ENCODE measurements around the gene ADD1.

Gene ADD1

GRCh38 chr4:2822461-2823300, 21.0 kb upstream of the ADD1 start:
- DNase-seq = no peak

- no peak for DNase-seq
These were observed 20.4 kb upstream of the ADD1 start for GRCh38 chr4:2823301-2823670.

GRCh38 chr4:2823671-2824328, 19.8 kb upstream of the ADD1 start:
- no peak for DNase-seq

DNA sequence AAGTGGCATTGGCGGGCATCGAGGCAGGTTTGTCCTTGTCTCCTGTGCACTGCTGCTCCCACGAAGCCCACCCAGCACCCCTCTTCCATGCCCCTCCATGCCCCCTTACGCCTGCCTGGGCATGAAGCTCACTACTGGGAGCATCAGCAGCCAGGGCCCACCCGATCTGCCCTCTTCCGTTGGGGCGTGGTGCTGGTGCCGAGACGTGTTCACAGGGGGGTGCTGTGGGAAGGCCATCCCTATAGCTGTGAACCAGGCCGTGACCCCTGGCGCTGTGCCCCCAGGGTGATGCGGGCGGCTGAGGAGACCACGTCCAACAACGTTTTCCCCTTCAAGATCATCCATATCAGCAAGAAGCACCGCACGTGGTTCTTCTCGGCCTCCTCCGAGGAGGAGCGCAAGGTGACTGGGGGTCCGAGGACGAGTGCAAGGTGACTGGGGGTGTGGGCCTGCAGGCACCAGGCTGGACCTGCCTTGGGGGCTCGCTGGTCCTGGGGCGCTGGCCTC, 19.3 kb upstream of the ADD1 start:
- DNase-seq = no peak

DNA sequence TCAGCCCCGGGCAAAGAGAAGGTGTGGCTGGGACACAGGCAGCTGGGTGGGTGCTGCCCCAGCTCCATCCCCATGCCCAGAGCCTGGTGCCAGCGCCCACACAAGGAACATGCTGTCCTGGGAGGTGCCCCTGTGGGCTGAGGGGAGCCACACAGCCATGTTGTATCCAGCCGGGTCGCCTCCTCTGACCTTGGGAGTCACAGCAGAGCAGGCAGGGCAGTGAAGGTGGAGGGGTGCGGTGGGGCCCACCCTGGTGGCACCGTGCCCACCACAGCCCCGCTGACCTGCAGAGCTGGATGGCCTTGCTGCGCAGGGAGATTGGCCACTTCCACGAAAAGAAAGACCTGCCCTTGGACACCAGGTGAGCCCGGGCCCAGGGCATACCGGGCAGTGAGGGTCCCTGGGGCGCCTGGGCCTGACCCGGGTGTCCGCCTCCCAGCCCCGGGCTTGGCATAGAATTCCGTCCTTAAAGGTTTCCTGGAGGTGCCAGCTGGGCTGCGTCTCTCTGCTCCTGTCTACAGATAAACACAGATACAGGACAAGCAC, 18.7 kb upstream of the ADD1 start:
- no peak for DNase-seq

DNA sequence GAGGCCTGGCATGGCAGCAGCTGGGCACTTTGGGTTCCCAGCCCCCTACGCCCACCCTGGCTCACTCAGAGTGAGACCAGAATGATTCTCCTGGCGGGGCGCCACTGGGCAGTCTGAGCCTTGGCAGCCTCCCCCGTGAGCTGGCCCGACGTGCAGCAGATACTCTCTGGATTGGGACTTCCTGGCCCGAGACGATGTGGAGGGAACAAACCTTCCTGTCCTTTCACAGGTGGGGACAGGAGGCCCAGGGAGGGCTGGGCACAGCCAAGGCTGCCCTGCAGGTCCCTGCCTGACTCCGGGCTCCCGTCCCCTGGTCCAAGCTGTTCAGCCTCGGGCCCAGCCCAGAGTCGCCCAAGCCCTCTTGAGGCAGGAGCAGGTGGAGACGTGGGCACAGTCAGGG, 17.9 kb upstream of the ADD1 start:
- DNase-seq = no peak

GRCh38 chr4:2827071-2827873, 16.4 kb upstream of the ADD1 start:
- DNase-seq = no peak

DNA sequence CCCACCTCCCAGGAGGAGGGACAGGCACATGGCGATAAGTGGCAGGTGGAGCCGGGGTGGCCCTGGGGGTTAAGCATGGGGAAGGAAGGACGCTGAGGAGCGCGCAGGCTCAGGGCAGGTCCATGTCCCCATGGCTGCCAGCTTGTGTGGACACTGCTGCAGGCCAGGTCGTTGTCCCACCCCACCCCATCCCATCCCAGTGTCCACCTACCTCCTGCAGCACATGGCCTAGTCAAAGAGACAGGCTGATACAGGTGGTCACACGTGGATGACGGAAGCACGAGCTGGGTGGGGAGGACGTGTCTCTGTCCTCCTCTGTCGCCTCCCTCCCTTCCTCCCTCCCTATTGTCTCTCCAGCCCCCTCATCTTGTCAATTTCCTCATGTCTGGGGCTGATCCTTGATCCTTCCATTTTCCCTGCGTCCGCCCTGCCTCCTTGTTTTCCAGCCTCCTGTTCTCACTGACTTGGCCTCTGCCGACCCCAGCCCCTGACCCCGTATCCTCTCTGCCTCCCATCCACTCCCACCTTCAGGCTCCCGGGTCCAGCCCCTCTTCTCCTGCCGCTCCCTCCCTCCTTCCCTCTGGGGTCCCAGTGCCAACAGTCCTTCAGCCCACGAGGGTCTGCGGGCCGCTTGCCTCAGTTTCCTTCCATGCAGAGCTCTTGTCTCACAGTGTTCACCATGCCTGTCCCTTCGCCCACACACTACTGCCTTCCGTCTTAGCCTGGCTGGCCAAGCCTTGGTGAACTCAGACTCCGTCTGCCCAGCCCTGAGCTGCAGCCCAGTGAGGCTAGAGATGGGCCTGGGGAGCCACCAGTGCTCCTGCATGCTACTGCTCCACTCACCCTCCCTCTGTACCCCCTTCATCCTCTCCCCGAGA, 15.5 kb upstream of the ADD1 start:
- no peak for DNase-seq

- DNase-seq = no peak
These were observed 14.9 kb upstream of the ADD1 start for GRCh38 chr4:2828758-2829181.

- no peak for DNase-seq
These were observed 14.2 kb upstream of the ADD1 start for GRCh38 chr4:2829321-2829932.

GRCh38 chr4:2829933-2830451, 13.7 kb upstream of the ADD1 start:
- DNase-seq = no peak

DNA sequence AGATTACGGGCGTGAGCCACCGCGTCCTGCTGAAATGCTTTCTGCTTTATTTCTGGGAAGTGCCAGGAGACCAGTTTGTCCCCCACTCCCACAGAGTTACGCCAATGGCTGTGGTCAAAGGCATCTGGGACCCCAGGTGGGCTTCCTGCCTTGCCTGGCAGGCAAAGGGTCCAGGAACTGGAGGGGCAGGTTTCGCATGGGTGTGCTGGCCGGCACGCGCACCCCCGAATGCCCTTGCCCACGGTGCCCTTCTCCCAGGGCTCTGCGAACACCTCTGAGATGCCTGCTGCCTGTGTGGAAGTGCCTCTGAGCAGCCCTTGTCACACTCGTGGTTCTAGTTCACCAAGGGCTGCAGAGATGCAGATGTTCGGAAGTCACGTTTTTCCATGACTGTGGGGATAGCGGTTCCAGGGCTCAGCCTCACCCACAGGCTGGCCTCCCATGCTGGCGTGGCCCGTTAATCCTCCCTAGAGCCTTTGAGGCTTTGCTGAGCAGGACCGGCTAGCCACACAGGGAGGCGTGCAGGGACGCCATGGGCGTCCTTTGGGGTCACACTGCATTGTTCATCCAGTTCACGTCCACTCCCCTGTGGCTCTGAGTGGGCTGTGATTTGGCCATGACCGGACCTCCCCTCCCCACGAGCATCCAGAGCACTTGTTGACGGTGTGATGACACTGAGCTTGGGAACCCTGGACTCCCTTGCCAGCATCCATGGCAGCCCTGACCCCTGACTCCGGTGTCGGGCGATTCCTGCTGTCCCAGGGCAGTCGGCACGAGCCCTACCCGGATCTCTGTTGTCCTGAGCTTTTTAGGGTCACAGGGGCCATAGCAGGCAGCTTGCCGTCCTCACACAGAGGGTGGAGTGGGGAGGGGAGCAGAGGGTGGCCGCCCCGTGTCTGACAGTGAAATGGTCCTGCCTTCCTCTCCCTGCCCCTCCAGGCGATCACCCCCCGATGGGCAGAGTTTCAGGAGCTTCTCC, 12.7 kb upstream of the ADD1 start:
- no peak for DNase-seq

DNA sequence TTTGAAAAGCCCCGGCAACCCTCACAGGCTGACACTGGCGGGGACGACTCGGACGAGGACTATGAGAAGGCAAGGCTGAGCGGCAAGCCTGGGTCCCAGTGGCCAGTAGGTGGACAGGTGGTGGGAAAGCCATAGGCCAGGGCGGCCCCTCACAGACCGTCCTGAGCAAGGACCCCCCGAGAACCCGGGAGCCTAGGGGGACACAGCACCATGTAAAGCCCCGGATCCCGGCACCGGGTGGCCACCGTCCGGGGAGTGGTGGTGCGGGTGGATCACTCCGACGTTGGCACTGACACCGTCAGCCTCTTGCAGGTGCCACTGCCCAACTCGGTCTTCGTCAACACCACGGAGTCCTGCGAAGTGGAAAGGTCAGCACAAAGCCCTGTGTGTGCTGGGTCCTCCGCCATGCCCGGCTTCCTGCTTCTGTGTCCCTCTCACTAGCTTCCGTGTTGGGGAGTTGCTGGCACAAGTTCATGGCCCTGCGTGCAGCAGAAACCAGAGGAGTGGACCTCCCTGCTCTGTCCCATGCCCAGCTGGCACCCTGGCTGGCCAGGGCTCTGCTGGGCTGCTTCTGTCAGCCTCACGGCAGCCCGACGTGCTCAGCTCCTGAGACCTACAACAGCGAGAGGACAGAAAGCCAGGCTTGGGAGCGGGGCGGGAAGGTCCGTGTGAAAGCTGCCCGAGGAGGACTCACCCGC, 11.9 kb upstream of the ADD1 start:
- DNase-seq = no peak

DNA sequence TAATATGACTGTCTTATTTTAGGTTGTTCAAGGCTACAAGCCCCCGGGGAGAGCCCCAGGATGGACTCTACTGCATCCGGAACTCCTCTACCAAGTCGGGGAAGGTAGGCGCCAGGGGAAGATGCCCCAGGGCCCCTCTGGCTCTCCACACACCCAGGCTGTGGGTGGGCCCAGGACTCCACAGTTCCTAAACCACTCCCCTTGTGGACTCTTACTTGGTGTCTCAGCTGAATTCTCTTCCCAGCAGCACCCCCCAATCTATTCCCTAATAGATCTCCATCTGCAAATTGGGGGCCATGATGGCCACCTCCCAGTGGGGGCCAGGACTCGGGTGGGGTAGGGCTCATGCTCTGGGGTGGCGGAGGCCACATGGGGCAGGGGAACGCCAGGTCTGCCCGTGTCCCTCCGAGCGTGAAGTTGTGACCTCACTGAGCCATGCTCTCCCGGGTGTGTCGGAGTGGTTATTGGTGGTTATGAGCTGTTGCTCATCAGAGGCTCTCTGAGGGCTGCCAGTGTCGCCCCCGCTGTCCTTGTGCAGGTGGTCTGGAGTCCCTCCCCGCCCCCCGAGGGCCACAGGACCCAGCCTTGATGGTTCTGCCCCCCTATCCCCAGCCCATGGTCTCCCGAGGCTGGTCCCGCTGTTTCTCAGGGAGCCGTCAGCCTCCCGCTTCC, 11.2 kb upstream of the ADD1 start:
- DNase-seq = no peak

DNA sequence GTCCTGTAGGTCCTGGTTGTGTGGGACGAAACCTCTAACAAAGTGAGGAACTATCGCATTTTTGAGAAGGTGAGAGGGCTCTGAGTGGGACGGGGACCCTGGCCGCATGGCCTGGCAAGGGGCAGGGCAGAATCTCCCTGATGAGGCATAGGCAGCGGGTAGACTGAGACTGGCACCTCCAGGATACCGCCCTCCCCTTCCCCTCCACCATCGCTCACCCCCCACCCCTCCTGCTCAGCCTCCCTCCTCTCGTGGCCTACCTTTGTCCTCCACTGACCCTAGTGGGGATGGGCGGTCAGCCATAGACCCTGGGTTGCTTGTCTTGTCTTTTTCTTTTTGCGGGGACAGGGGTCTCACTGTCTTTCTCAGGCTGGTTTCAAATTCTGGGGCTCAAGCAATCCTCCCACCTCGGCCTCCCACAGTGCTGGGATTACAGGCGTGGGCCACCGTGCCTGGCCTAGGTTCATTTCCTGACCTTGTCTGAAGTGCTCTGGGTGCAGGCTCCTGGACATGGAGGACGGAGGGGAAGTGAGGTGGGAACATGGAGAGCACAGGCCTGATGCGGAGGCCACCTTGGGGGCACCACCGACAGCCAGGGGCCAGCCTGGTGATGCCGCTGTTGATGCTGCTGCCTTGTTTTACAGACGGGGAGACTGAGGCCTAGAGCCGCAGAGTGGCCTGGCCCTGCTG, 10.5 kb upstream of the ADD1 start:
- no peak for DNase-seq

DNA sequence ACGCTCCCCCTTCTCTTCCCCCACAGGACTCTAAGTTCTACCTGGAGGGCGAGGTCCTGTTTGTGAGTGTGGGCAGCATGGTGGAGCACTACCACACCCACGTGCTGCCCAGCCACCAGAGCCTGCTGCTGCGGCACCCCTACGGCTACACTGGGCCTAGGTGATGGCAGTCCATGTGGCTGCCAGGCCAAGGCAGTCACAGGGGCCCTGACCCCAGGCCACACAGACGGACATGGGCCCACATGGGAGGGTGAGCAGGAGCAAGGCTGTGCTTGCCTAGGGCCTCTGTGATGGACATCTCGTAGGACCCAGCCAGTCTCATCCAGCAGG, 10.0 kb upstream of the ADD1 start:
- DNase-seq = no peak

DNA sequence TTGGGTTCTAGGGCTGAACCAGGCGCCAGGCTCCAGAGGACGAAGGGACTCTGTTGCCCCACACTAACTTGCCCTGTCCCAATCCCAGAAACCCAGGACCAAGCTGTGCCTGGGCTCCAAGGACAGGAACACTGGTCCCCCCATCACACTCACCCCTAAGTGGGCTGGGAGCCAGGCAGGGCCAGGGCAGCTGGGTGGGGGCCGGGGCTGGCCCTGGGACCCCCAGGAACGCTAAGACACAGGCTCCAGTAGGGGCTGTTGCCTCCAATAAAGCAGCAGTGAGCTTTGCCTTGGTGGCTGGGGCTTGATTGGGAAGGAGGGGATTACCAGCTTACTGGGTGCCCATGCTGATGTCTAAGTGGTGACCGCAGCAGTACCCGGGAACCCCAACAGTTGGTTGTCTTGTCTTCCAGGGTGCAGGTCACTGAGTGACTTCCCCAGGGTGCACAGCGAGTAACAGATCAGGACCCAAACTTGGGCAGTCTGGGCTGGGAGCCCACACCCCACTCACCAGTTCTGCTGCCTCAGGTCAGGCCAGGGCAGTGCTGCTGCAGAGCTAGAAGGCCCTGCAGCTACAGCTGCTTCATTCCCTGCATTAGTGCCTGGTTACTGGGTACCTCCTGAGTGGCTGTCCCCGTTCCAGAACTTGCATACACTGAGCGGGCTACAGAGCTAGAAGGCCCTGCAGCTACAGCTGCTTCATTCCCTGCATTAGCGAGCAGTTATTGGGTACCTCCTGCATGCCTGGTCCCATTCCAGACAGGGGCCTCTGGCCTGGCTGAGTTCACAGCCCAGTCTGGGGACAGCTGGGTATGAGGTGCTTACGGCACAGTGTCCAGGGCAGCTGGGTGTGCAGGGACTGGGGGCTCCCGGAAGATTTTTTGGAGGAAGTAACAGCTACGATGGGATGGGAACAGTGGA, 9.4 kb upstream of the ADD1 start:
- no peak for DNase-seq

All from activated gamma-delta T cell (primary cell).